Astrocyte of the spinal cord (primary cell): ENCODE results near the gene ULK3.

ENCODE experiments used
- DNase-seq: peaks from one replicate; pipeline ENCODE4 v3.0.0; 2011; ENCODE audit warnings: low read depth, low spot score
- H3K4me3 ChIP-seq: 2 replicates; pipeline ENCODE4 v1.5.1; 2011; ENCODE audit warnings: low read depth, mild to moderate bottlenecking, low read length, moderate library complexity
- in situ Hi-C: cut with HindIII; loops from 2 replicates; pipeline ENCODE4 v1.10.0; 2017; ENCODE audit warnings: low sequenced_read_pairs
- TF ChIP-seq, protein P1 (sequence below): IDR thresholded peaks from 2 replicates; pipeline ENCODE4 v1.5.1; 2012; ENCODE audit warnings: low read depth, mild to moderate bottlenecking, low read length, inconsistent platforms

ULK3 gene

DNA sequence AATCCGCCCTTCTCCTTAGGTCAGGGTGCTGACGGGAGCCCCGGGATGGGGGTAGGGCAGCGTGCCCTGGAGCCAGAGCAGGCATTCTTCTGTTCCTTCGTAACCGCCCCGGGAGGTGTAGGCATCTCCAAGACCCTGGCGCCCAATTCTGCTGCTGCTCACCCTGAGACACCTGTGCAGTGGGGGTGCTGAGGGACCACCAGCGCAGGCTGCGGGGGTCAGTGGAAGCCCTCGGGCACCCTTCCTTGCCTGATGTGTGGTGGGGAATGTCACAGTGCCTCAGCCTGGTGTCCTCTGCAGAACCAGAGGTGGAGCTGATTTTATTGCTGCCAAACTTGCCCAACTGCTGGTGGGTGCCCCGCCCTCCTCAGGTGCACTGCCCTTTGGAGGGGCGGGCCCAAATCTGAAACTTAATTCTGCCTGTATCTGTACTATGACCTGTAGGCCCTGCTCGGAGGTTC, 53.8 kb downstream of the ULK3 start:
- H3K4me3 ChIP-seq: no peak overlapping the region
- no peak for DNase-seq
- in situ Hi-C loops: no loop called here
- TF ChIP-seq, protein P1, sequence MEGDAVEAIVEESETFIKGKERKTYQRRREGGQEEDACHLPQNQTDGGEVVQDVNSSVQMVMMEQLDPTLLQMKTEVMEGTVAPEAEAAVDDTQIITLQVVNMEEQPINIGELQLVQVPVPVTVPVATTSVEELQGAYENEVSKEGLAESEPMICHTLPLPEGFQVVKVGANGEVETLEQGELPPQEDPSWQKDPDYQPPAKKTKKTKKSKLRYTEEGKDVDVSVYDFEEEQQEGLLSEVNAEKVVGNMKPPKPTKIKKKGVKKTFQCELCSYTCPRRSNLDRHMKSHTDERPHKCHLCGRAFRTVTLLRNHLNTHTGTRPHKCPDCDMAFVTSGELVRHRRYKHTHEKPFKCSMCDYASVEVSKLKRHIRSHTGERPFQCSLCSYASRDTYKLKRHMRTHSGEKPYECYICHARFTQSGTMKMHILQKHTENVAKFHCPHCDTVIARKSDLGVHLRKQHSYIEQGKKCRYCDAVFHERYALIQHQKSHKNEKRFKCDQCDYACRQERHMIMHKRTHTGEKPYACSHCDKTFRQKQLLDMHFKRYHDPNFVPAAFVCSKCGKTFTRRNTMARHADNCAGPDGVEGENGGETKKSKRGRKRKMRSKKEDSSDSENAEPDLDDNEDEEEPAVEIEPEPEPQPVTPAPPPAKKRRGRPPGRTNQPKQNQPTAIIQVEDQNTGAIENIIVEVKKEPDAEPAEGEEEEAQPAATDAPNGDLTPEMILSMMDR: no peak

DNA sequence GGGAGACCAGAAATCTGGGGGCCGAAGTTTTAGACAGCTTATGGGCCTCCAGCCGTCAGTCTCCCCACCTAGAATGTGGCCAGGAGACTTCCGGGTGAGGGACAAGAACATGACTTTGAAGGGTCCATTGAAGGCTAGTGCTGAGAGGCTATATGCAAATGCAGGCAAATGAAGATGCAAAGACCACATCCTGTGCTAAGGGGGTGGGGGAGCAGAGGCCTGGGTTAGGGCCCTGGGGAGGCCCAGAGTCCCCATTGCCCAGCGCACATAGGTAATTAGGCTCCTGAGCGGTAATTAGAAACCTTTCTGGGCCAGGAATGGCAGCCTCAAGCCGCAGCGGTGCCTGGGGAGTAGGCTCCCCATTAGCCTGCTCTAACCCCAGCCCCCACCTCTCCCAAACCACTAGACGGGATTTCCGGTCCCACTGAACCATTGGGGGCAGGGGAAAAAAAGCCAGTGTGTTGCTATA, 54.2 kb downstream of the ULK3 start:
- H3K4me3 ChIP-seq: no peak overlapping the region
- no peak for DNase-seq
- TF ChIP-seq, protein P1: no peak
- in situ Hi-C loops: no loop called here

DNA sequence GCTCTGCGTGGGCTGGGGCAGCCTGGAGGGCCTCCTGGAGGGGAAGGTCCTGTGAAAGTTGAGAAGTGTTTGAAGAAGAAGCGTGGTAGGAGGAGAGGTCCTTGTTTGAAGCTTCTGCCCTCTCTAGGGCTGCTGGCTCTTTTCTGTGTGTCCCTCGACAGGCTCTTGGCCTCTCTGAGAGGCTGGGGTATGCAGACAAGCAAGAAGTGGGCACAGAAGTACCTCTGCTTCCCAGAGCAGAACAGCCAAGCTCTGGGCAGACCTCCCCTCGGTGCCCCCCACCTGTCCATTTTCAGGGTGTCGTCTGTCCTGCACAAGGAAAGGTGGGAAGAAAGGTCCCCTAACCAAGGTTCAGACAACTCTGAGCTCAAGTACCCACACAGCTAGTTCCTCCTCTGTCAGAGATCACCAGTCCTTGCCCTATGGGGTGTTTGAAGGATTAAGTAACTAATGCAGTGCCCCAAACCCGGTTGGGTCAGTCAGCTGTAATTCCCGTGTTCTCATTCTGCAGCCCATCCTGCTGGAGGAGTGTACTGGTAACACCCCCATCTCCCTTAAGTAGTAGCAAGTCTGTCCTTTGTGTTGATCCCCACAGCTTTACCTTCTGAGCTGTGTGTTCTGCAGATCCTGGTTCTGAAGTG, 54.8 kb downstream of the ULK3 start:
- H3K4me3 ChIP-seq: no peak overlapping the region
- DNase-seq: no peak
- in situ Hi-C loops: no loop called here
- TF ChIP-seq, protein P1: no peak

DNA sequence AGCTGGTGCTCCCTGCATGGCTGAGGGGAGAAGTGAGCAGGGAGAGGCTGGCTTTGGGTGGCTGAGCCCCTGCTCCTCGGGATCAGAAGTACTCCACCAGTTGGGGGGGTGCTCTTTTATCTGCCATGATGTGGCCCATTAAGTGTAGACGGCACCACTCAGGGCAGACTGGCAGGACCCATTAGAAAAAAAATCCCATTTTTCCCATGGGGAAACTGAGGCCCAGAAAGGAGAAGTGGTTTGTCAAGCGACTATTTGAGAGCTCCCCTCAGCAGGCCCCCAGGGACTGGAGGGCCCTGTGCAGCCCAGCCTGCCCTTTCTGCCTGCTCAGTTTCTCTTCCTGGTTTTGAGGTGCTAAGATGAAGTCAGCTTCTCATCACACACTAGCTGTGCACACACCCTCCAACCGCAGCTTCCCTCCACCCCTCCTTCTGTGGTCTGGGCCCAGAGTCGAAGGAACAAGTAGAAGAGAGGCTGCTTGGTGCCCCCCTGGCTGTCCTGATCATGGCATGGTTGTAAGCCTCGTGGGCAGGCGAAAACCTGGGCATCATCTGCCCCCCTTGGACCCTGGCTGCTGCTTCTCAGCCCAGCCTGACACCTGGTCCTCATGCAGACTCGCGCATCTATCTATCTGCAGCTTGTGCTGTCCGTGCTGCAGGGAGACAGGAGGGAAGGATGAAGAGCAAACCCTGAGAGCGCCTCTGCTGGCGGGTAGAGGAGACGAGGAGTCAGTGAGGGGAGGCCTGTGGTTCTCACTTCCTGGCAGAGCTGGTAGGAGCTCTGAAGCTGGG, 55.5 kb downstream of the ULK3 start:
- in situ Hi-C loops: no loop called here
- DNase-seq: peak; percentile 80
- H3K4me3 ChIP-seq: no peak overlapping the region
- TF ChIP-seq, protein P1: peak; percentile 80

DNA sequence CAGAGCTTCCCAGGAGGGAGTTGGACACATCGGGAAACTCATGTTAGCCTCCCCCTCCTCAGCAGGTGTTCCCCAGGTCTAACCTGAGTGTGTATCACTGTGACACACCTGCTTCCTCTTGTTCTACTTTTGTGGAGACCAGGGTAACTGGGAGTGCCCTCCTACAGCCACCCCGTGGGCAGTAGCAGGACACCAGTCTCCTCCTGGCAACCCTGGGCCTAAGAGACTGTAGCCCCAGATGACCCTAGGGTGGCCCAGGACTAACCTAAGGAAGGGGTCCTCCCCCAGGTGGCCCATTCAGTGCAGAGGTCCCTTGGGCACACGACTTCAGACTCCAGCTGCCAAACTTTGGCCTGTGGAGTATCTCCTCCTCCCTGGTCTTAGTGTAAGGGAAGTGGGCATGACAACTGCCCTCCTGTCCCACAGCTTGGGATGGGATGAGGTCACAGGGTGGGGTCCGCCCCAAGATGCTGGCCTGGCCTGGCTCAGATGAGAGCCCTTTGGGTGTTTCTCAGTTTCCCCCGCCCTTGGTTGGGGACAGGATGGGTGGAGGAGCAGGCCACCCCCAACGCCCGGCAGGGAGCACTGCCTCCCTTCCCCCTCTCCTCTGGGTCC, 56.3 kb downstream of the ULK3 start:
- TF ChIP-seq, protein P1: no peak
- no peak overlapping the region for H3K4me3 ChIP-seq
- DNase-seq: no peak
- in situ Hi-C loops: no loop called here
